Measurements from ENCODE around the gene KXD1. TPM values are rescaled to one million over a fixed set of nuclear protein-coding genes. Genes with fewer than 3 reads are reported as not detected.

Gene KXD1
- total RNA-seq, 4 donors from 2014 or later, result 129 to 155 (median 149) TPM

DNA sequence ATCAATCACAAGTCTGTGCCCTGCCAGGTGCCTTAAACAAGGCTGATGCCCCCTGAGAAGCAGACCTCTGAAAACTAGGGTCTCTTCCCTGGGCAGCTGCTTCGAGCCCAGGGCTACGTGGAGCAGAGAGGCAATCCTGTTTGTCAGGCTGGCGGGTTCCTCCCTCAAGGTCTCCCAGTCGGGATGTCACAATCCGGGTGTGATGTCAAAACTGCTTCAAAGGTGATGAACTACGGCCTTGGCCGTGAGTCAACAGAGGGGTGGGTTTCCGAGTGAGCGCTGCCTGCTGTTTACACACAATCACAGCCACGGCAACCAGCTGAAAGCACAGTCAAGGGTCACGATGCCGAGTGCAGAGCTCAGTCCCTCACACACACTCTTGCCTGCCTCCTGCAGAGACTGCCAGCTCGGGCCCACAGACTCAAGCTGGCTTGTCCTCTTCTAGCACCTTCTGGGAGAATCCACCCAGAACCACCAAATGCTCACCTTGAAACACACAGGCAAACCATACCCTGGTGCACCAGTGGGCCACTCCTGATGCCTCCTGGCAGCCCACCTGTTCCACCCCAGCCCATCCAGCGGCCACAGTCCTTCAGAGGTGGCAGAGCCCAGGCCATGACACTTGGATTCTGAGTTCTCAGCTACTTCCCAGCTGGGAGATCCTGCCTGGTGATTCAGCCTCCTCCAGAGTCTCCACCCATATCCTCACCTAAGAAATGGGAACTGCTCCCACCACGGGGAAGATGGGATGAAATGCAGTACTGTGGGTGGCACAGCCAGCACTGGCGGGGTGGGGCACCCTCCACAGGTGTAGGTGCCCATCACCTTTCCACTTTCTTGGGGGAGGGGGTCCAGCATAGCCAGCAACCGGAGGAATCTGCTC is 42.6 kb upstream of the KXD1 start:
- intact Hi-C loops (cut with DNase I), result loop anchor here (5.0 kb wide), 1 partner anchor 43 kb away; no protein-coding TSS in a partner anchor
- TF ChIP-seq POLR2AphosphoS5 (IDR thresholded peaks at IDR 0.05), result peak in 1 of 2 donors; percentile 48
- TF ChIP-seq, protein P1, sequence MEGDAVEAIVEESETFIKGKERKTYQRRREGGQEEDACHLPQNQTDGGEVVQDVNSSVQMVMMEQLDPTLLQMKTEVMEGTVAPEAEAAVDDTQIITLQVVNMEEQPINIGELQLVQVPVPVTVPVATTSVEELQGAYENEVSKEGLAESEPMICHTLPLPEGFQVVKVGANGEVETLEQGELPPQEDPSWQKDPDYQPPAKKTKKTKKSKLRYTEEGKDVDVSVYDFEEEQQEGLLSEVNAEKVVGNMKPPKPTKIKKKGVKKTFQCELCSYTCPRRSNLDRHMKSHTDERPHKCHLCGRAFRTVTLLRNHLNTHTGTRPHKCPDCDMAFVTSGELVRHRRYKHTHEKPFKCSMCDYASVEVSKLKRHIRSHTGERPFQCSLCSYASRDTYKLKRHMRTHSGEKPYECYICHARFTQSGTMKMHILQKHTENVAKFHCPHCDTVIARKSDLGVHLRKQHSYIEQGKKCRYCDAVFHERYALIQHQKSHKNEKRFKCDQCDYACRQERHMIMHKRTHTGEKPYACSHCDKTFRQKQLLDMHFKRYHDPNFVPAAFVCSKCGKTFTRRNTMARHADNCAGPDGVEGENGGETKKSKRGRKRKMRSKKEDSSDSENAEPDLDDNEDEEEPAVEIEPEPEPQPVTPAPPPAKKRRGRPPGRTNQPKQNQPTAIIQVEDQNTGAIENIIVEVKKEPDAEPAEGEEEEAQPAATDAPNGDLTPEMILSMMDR (IDR thresholded peaks at IDR 0.05), result no peak
- no peak for TF ChIP-seq EP300 (IDR thresholded peaks at IDR 0.05)
- Histone ChIP-seq H3K4me1 (peaks cover 66 to 96% (median 82%) of the 10 kb centered on the region in 4 donors), H3K9me3 (no peaks in the 10 kb centered on the region), H3K4me3 (no peak overlapping the region), H3K27me3 (no peaks in the 10 kb centered on the region), H3K27ac (replicated peaks in 1 of 4) (peak overlapping the region; percentile 43 to 71 (median 48)), H3K36me3 (no peaks in the 10 kb centered on the region)
- 36% methylated on average over 14 of the region's 17 CpGs for WGBS
- no peak for DNase-seq (ENCODE audit: extremely low spot score)

DNA sequence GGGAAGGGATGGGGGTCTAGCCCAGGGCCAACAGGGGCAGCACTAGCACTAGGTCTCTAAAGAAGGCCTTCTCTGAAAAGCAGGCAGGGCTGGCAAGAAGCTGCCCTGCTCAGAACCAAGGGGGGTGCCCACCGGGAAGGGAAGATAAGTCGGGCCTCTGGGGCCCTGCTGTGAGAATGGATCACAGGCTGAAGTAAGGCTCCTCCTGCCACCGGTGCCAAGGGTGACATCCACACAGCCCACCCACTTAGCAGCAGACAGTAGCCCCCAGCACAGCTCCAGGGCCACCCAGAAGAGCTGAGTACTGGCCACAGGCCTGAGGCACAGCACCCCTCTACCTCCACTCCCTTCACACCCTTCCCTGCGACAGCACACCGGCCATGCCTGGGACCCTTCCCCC is 41.7 kb upstream of the KXD1 start:
- H3K36me3 ChIP-seq, result no peaks in the 10 kb centered on the region
- no peak for DNase-seq (ENCODE audit: extremely low spot score)
- TF ChIP-seq EP300 (IDR thresholded peaks at IDR 0.05) (no peak), POLR2AphosphoS5 (IDR thresholded peaks at IDR 0.05) (no peak), POLR2A (IDR thresholded peaks at IDR 0.05; ENCODE audit: low read depth) (no peak)
- TF ChIP-seq, protein P1 (IDR thresholded peaks at IDR 0.05), result no peak
- no peaks in the 10 kb centered on the region for H3K9me3 ChIP-seq
- H3K4me3 ChIP-seq, result no peak overlapping the region
- intact Hi-C loops (cut with DNase I), result no loop called here
- peak overlapping the region in 2 of 4 donors; percentile 50 to 71 for H3K27ac ChIP-seq (replicated peaks in 1 of 4)
- peaks cover 66 to 96% (median 80%) of the 10 kb centered on the region in 4 donors for H3K4me1 ChIP-seq
- 81% methylated on average over 4 of the region's 5 CpGs for WGBS
- H3K27me3 ChIP-seq, result no peaks in the 10 kb centered on the region

DNA sequence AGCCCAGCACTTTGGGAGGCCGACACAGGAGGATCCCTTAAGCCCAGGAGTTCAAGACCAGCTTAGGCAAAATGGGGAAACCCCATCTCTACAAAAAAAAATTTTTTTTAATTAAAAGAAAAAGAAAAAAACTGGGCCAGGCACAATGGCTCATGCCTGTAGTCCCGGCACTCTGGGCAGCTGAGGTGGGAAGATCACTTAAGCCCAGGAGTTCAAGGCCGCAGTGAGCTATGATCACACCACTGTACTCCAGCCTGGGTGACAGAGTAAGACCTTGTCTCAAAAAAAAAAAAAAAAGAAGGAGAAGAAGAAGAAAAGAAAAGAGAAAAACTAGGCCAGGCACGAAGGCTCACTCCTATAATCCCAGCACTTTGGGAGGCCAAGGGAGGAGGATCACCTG is 40.1 kb upstream of the KXD1 start:
- Histone ChIP-seq H3K27ac (replicated peaks in 1 of 4) (peak overlapping the region in 1 of 4 donors; percentile 20), H3K27me3 (no peaks in the 10 kb centered on the region), H3K9me3 (no peaks in the 10 kb centered on the region), H3K36me3 (no peaks in the 10 kb centered on the region), H3K4me3 (no peak overlapping the region), H3K4me1 (peaks cover 62 to 87% (median 74%) of the 10 kb centered on the region in 4 donors)
- intact Hi-C loops (cut with DNase I), result no loop called here
- TF ChIP-seq POLR2A (IDR thresholded peaks at IDR 0.05; ENCODE audit: low read depth) (no peak), EP300 (IDR thresholded peaks at IDR 0.05) (no peak), POLR2AphosphoS5 (IDR thresholded peaks at IDR 0.05) (no peak)
- DNase-seq (ENCODE audit: extremely low spot score), result no peak
- 92% methylated on average over 4 of the region's 4 CpGs for WGBS

DNA sequence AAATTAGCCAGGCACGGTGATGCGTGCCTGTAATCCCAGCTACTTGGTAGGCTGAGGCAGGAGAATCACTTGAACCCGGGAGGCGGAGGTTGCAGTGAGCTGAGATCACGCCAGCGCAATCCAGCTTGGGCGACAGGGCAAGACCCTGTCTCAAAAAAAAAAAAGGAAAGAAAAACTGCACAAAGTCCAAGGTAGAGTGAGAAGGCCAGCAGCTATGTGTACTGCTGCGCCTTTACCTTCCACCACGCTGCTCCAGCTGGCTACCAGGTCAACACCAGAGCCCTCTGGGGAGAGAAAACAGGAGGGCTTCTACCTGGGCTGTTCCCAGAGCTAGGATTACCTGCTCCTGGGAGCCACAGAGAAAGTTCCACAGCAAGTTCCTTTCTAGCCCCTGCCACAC is 39.0 kb upstream of the KXD1 start:
- TF ChIP-seq POLR2AphosphoS5 (IDR thresholded peaks at IDR 0.05) (no peak), EP300 (IDR thresholded peaks at IDR 0.05) (no peak), POLR2A (IDR thresholded peaks at IDR 0.05; ENCODE audit: low read depth) (no peak)
- TF ChIP-seq, protein P1 (IDR thresholded peaks at IDR 0.05), result no peak
- Histone ChIP-seq H3K4me3 (no peak overlapping the region), H3K36me3 (no peaks in the 10 kb centered on the region), H3K27ac (replicated peaks in 1 of 4) (peak overlapping the region; percentile 96 to 99 (median 98)), H3K9me3 (no peaks in the 10 kb centered on the region), H3K4me1 (peaks cover 52 to 79% (median 66%) of the 10 kb centered on the region in 4 donors), H3K27me3 (no peaks in the 10 kb centered on the region)
- no peak for DNase-seq (ENCODE audit: extremely low spot score)
- intact Hi-C loops (cut with DNase I), result no loop called here
- WGBS, result 92% methylated on average over 9 of the region's 9 CpGs

Measured in esophagus muscularis mucosa (tissue), 4 donors.